GM18511 (cell line): ENCODE results near the gene PIK3C2B.

Source experiments
- ATAC-seq: cut with Tn5 transposase; IDR thresholded peaks from one replicate; pipeline ENCODE4 v1.9.1; 2021; ENCODE audit warnings: mild to moderate bottlenecking, moderate library complexity; ENCODE audit not compliant: unreplicated experiment

The PIK3C2B gene

GRCh38 chr1:204447190-204447589 is 47.4 kb downstream of the PIK3C2B start:
- no peak for ATAC-seq

GRCh38 chr1:204446413-204447111 is 48.0 kb downstream of the PIK3C2B start:
- peak; percentile 71 for ATAC-seq

- peak; percentile 8 for ATAC-seq
Observed at GRCh38 chr1:204445860-204446412, 48.7 kb downstream of the PIK3C2B start.
